Keratinocyte (primary cell): Measurements from ENCODE around the gene AGTRAP. TPM values are rescaled to one million over a fixed set of nuclear protein-coding genes. Genes with fewer than 3 reads are reported as not detected.

ENCODE experiments used
- DNase-seq: peaks from one replicate; pipeline ENCODE4 v3.0.0-alpha.2; 2011; ENCODE audit warnings: low read depth, missing footprints, low spot score
- FAIRE-seq: peaks from 2 replicates; lab custom pipeline; 2011; peaks lifted over from hg19 to GRCh38; lab: Jason Lieb, UNC
- H2AFZ ChIP-seq: 2 replicates; pipeline ENCODE4 v1.6.0; 2012; ENCODE audit warnings: low read length, control low read depth, inconsistent platforms; ENCODE audit not compliant: control insufficient read depth
- H3K27ac ChIP-seq: 2 replicates; pipeline ENCODE4 v1.5.1; 2011; ENCODE audit warnings: low read length; ENCODE audit not compliant: control insufficient read depth, insufficient read depth
- H3K27me3 ChIP-seq: 3 replicates; pipeline ENCODE4 v1.6.0; 2011; ENCODE audit warnings: low read length; ENCODE audit not compliant: control insufficient read depth, insufficient read depth; ENCODE audit errors: extremely low read depth
- H3K36me3 ChIP-seq, 2 experiments: 2 replicates in 1 of 2; 3 replicates in 1 of 2; pipeline ENCODE4 v1.5.1; 2011; ENCODE audit warnings: low read length in 2 of 2, mild to moderate bottlenecking in 1 of 2; ENCODE audit not compliant: control insufficient read depth in 2 of 2, insufficient read depth in 2 of 2; ENCODE audit errors: extremely low read depth in 1 of 2
- H3K4me1 ChIP-seq: 3 replicates; pipeline ENCODE4 v1.5.1; 2011; ENCODE audit warnings: low read length; ENCODE audit not compliant: control insufficient read depth, insufficient read depth; ENCODE audit errors: extremely low read depth
- H3K4me2 ChIP-seq: 3 replicates; pipeline ENCODE4 v1.6.0; 2011; ENCODE audit warnings: low read depth, low read length; ENCODE audit not compliant: control insufficient read depth, insufficient read depth; ENCODE audit errors: extremely low read depth
- H3K4me3 ChIP-seq, 3 experiments: fragments of 200-600 bp in 1 of 3; sonication (generic) in 1 of 3; 2 replicates in 2 of 3; 3 replicates in 1 of 3; pipeline ENCODE4 v1.5.1; 2011 to 2016; ENCODE audit warnings: low read length in 3 of 3, mild to moderate bottlenecking in 3 of 3, control low read depth in 2 of 3, inconsistent platforms in 1 of 3, low read depth in 1 of 3, mixed read lengths in 1 of 3, mixed run types in 1 of 3, moderate library complexity in 1 of 3; ENCODE audit not compliant: control insufficient read depth in 2 of 3, insufficient read depth in 2 of 3; ENCODE audit errors: extremely low read depth in 1 of 3
- H3K79me2 ChIP-seq: 2 replicates; pipeline ENCODE4 v1.6.0; 2012; ENCODE audit warnings: low read length; ENCODE audit not compliant: control insufficient read depth, insufficient read depth
- H3K9ac ChIP-seq: 3 replicates; pipeline ENCODE4 v1.6.0; 2011; ENCODE audit warnings: low read length; ENCODE audit not compliant: control insufficient read depth, insufficient read depth; ENCODE audit errors: extremely low read depth
- H3K9me1 ChIP-seq: 3 replicates; pipeline ENCODE4 v1.6.0; 2011; ENCODE audit warnings: low read length; ENCODE audit not compliant: control insufficient read depth, insufficient read depth; ENCODE audit errors: extremely low read depth
- H3K9me3 ChIP-seq: 2 replicates; pipeline ENCODE4 v1.5.1; 2012; ENCODE audit warnings: low read depth, low read length; ENCODE audit not compliant: control insufficient read depth
- H4K20me1 ChIP-seq: 3 replicates; pipeline ENCODE4 v1.6.0; 2011; ENCODE audit warnings: low read length; ENCODE audit not compliant: control insufficient read depth, insufficient read depth; ENCODE audit errors: extremely low read depth
- EZH2 ChIP-seq: IDR thresholded peaks from one replicate; pipeline ENCODE4 v1.6.1; 2012; ENCODE audit warnings: inconsistent platforms, mild to moderate bottlenecking, low read length, moderate library complexity
- dilution Hi-C: fragments of 300-500 bp; cut with MboI; formaldehyde crosslinking; loops from one replicate; pipeline ENCODE4 v1.7.0; 2020; ENCODE audit warnings: low sequenced_read_pairs; ENCODE audit not compliant: extremely low pct_ligation_motif_present
- polyA plus RNA-seq, 5 experiments: library from polyadenylated mRNA; depleted of rRNA in 3 of 5; stranded (reverse) in 3 of 5; stranded (forward) in 1 of 5; unstranded in 1 of 5; fragments of >200 nt; gene quantifications; 1 replicate in 1 of 5; 2 replicates in 3 of 5; 3 replicates in 1 of 5; pipeline versions ENCODE4 v1.2.1 to v1.2.3, GENCODE V29; 2011 to 2012; ENCODE audit warnings: missing spikeins in 2 of 5, low read depth in 1 of 5, low replicate concordance in 1 of 5
- TF ChIP-seq, protein P1 (sequence below), 3 experiments: IDR thresholded peaks in 1 of 3; conservative IDR thresholded peaks in 1 of 3; optimal IDR thresholded peaks in 1 of 3; 2 replicates in 2 of 3; 3 replicates in 1 of 3; pipeline versions ENCODE3 to v1.5.1; 2011; ENCODE audit warnings: low read length in 3 of 3, mild to moderate bottlenecking in 3 of 3, moderate library complexity in 2 of 3, control low read depth in 1 of 3, inconsistent platforms in 1 of 3; ENCODE audit not compliant: insufficient read depth in 2 of 3; ENCODE audit errors: extremely low read depth in 1 of 3

AGTRAP gene
- polyA plus RNA-seq, 1 donor (not counting 4 experiments of a cell fraction or from before 2014, with no cell fraction given), result 36.7 TPM

DNA sequence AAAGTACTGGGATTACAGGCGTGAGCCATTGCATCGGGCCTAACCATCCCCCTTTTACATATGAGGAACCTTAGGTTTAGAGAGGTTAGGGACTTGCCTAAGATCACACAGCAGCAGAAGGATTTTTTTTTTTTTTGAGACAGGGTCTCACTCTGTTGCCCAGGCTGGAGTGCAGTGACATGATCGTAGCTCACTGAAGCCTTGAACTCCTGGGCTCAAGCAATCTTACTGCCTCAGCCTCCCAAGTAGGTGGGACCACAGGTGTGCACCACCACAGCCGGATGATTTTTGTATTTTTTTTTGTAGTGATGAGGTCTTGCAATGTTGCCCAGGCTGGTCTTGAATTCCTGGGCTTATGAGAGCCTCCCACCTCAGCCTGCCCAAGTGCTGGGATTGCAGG, 23.9 kb downstream of the AGTRAP start:
- no peak overlapping the region for H3K4me2 ChIP-seq
- H2AFZ ChIP-seq, result no peak overlapping the region
- H3K79me2 ChIP-seq, result no peaks in the 10 kb centered on the region
- dilution Hi-C loops, result no loop called here
- FAIRE-seq, result no peak
- H3K36me3 ChIP-seq, result no peaks in the 10 kb centered on the region
- no peak overlapping the region for H3K4me3 ChIP-seq
- H3K27ac ChIP-seq, result no peak overlapping the region
- no peak for DNase-seq
- H4K20me1 ChIP-seq, result no peaks in the 10 kb centered on the region
- TF ChIP-seq, protein P1, sequence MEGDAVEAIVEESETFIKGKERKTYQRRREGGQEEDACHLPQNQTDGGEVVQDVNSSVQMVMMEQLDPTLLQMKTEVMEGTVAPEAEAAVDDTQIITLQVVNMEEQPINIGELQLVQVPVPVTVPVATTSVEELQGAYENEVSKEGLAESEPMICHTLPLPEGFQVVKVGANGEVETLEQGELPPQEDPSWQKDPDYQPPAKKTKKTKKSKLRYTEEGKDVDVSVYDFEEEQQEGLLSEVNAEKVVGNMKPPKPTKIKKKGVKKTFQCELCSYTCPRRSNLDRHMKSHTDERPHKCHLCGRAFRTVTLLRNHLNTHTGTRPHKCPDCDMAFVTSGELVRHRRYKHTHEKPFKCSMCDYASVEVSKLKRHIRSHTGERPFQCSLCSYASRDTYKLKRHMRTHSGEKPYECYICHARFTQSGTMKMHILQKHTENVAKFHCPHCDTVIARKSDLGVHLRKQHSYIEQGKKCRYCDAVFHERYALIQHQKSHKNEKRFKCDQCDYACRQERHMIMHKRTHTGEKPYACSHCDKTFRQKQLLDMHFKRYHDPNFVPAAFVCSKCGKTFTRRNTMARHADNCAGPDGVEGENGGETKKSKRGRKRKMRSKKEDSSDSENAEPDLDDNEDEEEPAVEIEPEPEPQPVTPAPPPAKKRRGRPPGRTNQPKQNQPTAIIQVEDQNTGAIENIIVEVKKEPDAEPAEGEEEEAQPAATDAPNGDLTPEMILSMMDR (optimal IDR thresholded peaks at IDR 0.05 in 1 of 3, IDR thresholded peaks at IDR 0.05 in 1 of 3, conservative IDR thresholded peaks at IDR 0.05 in 1 of 3; ENCODE audit: extremely low read depth in 1 of 3, insufficient read depth in 2 of 3, low read length in 3 of 3), result no peak
- no peak for TF ChIP-seq EZH2
- no peaks in the 10 kb centered on the region for H3K9me1 ChIP-seq
- H3K27me3 ChIP-seq, result peaks cover 9% of the 10 kb centered on the region
- H3K4me1 ChIP-seq, result no peaks in the 10 kb centered on the region
- H3K9ac ChIP-seq, result no peak overlapping the region
- H3K9me3 ChIP-seq, result no peaks in the 10 kb centered on the region

DNA sequence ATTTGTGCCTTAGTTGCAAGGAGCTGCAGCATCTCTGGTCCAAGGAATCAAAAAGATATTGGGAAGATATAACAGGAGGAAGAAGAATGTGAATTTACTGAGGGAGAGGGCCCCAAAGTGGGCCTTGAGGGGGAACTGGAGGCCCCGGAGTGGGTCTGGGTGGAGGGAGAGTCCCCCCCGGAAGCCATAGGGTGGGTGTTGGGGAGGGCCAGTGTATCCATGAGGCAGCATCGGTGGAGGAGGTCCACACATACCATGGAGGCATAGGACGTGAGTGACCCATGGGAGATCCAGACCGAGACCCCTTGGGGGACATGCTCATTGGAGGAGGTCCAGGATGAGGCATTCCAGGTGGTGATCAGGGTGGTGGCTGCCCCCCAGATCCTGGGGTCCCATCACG, 25.3 kb downstream of the AGTRAP start:
- Histone ChIP-seq H3K4me3 (no peak overlapping the region), H2AFZ (no peak overlapping the region), H3K27me3 (peaks cover 9% of the 10 kb centered on the region), H3K9me1 (no peaks in the 10 kb centered on the region), H3K4me1 (no peaks in the 10 kb centered on the region), H3K4me2 (no peak overlapping the region), H3K9me3 (no peaks in the 10 kb centered on the region), H3K27ac (no peak overlapping the region), H4K20me1 (no peaks in the 10 kb centered on the region), H3K36me3 (no peaks in the 10 kb centered on the region), H3K9ac (no peak overlapping the region), H3K79me2 (no peaks in the 10 kb centered on the region)
- DNase-seq, result no peak
- no peak for TF ChIP-seq EZH2
- TF ChIP-seq, protein P1 (optimal IDR thresholded peaks at IDR 0.05 in 1 of 3, IDR thresholded peaks at IDR 0.05 in 1 of 3, conservative IDR thresholded peaks at IDR 0.05 in 1 of 3; ENCODE audit: extremely low read depth in 1 of 3, insufficient read depth in 2 of 3, low read length in 3 of 3), result no peak
- FAIRE-seq, result no peak
- dilution Hi-C loops, result no loop called here
